NCI-H526 (cell line): ENCODE results near the gene UBXN11.

Experiments used
- DNase-seq, 2 experiments: peaks; one replicate each; lab custom pipeline; 2025; lab: John Stamatoyannopoulos, UW

UBXN11 gene

DNA sequence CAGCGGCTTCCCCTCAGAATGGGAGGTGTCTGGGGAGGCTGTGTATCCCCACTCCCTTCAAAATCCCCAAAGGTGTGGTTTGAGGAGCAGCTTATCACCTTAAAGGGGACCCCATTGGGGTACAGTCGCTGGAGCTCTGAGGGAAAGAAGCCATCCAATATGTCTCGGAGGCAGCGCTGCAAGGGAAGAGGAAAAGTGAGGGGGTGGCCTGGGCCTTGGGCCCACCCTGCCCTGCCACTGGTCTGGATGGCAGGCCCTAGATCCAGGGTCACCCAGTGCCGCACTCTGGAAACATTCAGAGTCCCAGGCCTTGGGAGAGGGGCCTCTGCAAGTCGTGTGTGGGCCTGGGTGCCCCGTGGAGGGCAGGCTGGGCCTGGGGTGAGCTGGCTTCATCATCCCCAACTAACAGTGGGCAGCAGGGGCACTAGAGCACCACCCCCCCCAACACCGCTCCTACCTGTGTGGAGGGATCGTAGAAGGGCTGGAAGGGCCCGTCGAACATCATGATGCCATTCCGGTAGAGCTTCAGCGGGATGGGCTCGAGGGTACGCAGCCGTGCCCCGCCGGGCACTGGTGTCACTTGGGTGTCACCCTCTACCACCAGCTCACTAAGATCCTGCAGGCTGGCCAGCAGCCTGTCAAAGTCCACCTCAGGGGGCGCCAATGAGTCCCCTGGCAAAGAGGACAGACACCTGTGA, 20.9 kb downstream of the UBXN11 start:
- DNase-seq = peak in 1 of 2 experiments; percentile 52

DNA sequence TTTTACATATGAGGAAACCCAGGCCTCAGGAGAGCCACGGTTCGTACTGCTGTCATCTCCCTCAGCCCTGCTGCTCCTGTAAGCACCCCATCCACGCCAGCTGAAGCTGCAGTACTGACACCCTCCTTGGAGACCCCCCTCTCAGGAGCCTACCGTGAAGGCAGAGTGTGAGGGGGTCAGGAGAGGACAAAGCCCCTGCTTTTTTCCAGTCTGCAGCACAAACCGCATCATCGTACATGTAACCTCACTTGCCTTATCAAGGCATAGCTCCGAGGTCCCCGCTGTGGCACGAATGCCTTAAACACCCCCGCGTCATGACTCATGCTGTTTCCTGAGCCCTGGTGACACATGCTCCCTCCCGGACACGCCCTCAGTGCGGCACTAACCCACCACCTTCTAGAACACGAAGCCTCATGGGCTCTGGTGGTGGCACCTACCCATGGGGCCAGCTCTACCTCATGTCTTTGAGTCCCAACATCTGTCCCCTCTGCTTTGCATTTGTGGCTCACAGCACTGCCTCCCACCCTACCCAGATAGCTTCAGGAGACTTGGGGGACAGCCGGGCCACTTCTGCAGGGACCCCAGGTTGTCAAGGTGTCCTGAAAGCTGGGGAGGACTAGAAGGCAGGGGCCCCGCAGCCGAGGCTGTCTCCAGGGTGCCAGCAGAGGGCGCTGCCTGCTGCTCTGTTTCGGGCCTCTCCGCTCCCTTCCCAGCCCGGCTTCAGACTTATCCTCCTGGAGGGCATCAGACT, 21.7 kb downstream of the UBXN11 start:
- peak in 1 of 2 experiments; percentile 72 for DNase-seq

DNA sequence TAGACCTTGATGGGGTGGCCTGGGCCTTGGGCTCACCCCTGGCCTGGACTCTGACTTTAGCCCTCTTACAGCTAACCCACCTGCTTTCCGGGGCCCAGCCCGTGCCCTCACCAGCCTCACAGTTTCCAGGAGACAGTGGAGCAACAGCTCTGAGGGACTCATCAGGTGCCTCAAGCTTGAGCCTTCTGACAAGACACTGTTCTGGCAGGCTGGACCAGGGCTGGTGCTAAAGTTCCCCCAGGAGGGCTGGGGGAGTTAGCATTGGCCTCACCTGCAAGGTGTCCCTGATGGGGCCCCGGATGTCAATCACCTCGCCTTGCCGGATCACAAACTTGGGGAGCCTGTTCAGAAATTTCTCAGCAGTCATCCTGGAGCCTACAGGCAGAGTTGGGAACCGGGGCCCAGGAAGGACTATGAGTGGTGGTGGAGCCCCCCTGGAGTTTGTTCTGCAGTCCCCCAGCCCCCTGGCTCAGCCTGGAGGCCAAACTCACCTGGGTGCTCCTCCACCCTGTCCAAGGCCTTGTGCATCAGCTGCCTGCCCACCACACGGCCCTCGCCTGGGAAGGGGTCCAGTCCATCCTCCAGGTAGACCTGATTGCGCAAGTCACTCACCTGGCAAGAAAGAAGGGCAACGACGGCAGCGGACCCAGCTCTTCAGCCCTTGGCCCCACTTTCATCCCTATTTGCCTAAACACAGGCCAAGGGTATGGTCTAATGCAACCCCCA, 22.4 kb downstream of the UBXN11 start:
- DNase-seq = no peak

DNA sequence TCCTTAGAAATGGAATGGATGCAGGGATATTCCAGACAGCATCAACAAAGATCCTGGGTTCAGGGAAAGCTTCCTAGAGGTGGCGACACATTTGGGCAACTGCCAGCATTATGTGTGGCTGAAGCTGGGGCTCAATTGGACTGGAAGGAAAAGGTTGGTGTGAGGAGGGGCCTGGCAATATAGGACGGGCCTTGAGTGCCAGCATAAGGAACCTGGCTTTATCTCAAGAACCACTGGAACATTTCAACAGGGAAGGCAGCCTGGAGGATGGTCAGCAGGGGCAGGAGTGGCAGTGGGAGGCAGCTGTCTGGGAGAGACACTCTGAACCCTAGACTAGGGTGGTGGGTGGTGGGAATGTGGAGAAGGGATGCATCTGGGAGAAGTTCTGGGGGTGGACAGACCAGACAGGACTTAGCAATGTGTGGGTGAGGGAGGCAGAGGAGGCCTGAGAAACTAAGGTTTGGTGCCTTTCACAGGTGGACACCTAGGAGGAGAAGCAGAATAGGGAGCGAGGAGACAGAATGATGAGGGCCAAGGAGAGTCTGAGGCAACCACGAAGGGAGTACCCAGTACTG, 23.1 kb downstream of the UBXN11 start:
- DNase-seq = no peak

GRCh38 chr1:26282401-26282918, 24.0 kb downstream of the UBXN11 start:
- no peak for DNase-seq

GRCh38 chr1:26281971-26282370, 24.5 kb downstream of the UBXN11 start:
- no peak for DNase-seq

DNA sequence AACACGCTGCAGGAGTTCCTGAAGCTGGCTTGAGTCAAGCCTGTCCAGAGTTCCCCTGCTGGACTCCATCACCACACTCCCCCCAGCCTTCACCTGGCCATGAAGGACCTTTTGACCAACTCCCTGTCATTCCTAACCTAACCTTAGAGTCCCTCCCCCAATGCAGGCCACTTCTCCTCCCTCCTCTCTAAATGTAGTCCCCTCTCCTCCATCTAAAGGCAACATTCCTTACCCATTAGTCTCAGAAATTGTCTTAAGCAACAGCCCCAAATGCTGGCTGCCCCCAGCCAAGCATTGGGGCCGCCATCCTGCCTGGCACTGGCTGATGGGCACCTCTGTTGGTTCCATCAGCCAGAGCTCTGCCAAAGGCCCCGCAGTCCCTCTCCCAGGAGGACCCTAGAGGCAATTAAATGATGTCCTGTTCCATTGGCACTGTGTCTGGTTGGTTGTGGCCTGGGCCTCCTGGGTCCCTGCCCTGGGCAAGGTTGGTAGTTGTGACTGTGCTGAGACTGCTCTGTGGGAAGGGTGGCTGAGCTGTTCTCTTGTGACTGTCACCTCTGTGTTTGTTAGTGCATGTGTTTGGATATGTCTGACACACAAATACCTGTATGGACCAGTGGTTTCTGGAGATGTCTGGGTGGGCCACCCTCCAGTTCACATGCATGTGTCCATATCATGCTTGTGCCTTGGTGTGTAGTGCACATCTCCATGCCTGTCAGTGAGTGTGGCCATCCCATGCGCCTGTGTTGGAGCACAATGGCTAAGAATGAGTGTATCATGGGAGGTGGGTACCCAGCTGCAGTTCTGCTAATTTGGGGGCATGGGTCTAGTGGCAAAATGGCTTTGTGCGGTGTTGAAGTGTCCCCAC, 25.1 kb downstream of the UBXN11 start:
- no peak for DNase-seq

DNA sequence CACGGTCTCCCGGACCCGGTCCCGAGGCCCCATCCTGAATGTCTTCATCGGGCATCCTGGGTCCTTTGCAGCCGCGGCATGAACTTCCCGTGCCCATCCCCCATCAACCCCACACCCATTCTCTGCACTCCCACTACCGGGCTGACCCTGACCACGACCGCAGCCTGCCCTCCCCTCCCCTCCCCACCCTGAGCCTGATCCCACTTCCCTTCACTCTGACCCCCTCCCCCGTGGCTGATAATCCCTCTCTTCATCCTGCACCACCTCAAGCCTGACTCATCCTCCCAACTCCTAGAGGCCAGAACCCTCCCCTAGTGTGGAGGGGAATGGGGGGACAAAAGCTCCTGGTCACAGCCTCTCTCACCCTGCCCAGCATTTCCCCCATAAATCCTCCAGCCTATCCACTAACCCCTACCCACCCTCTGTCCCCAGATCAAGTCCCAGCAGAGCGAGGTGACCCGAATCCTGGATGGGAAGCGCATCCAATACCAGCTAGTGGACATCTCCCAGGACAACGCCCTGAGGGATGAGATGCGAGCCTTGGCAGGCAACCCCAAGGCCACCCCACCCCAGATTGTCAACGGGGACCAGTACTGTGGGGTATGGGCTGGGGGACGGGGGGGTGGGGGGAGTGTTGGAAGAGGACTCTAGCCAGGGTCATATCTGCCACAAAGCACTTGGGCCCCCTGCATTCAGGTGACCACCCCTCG, 25.9 kb downstream of the UBXN11 start:
- no peak for DNase-seq

DNA sequence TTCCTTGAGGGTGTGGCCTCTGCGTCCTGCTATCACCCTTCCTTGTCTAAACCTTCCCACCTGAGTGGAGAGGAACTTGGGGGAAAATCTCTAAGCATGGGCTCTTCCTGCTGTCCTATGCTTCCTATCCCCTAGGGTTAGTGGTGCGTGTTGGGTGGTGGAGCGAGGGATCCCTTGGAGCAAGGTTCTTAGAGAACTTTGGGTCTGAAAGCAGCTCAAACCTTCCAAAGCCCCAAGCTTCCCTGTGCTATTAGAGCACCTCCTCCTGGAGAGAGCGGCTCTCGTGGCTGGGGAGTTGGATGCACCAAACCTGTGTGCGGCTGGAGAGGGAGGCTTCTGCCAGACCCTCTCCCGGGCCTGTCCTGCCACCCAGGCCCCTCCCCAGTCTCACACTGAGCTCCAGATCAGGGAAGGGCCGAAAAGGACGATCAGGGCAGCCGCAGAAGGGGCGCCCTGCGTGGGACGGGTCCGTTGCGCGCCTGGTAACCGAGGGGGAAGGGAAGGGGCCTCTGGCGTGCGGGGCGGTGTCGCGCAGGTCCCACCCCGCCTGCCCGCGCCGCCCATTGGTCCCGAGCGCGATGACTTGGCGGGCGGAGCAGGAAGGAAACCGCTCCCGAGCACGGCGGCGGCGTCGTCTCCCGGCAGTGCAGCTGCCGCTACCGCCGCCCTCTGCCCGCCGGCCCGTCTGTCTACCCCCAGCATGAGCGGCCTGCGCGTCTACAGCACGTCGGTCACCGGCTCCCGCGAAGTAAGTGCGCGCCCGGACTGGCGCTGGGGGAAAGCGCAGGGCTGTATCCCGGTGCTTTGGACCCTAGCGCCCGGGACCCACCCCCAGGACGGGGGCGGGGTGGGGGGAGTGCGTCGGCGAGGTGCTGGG, 26.7 kb downstream of the UBXN11 start, which contains the start of gene SH3BGRL3:
Gene SH3BGRL3 (plus strand): TSS at position 631 of the 877 bp plus-strand sequence. CDS start 70 bp downstream, at position 701.
- peak; percentile 56 to 90 for DNase-seq

DNA sequence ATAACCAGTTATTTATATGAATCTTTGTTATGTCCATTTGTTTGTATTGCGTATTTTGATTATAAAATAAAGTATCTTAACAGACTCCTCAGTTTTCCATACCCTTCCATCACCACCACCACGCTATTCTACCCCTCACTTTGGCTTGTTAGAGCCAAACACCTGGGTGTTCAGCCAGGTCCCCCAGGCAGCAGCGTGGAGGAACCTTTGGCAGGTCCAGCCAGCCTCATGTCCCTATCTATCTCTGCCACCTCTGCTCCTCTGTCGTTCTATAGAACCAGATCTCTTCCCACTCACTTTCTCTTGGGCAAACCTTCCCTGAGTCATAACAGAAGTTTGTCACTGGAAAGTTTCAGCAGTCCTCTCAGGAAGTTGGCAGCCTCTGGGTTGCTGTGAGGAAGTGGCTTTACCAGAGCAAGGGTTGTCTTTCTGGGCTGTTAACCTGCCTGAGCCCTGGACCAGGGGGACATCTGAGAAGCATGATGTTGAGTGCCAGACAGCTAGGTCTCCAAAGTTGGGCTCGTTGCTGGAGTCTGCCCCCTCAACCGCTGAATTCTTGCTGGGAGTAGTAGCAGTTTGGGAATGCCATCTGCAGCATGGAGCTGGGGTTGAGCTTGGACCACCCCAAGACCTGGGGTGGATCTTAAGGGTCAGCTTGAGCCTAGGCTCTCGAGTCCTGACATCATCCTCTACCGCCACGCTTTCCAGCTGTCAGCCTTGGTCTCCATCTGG, 27.5 kb downstream of the UBXN11 start:
- no peak for DNase-seq

DNA sequence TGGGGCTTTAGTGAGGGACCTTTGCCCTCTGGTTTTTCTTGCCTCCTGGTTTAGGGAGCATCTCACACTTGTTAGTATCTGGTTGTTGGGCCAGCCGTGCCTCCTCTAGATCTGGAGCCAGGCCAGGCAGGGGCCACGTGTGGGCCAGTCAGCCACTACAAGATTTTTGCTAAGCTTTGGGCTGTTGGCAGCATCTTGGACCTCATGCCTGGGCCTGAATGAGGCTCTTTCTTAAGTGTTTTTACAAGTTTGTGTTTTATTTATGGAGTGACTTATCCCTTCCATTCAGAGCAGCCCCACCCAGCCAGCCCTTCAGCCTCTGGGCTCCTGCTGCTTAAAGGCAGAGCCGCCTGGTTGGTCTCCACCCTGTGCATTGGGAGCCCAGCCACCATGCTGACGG, 28.1 kb downstream of the UBXN11 start:
- DNase-seq = no peak

DNA sequence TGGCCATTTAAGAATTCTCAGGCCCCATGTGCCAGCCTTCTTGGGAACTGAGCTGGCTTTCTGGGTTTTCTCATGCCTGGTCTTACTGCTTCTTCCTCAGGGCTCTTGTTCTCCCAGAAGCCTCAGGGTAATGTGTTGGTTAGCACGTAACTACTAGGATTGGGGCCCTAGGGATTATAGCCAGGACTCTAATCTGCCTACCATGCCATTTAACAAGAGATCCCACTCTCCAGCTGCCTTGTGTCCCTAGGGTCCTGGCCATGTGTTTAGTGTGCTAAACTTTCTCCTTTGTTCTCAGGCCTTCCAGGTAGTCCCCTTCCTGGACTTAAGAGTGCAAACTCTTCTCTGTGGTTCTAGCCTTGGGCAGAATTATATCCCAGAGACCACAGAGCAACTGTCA, 28.7 kb downstream of the UBXN11 start:
- no peak for DNase-seq

GRCh38 chr1:26277261-26277661, 29.2 kb downstream of the UBXN11 start:
- DNase-seq = no peak

DNA sequence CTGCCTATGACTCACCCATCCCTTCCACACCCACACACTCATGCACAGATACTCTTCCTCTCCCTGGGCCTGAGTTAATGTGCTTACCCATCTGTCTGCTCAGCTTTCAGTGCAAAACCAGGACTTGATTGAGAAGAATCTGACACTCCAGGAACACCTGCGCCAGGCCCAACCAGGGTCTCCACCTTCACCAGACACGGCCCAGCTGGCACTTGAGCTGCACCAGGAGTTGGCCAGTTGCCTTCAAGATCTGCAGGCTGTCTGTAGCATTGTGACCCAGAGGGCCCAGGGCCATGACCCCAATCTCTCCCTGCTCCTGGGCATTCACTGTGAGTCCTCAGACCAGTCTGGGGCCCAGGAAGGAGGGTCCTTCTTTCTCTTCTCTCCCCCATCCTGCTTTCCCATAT, 30.0 kb downstream of the UBXN11 start:
- DNase-seq = no peak

DNA sequence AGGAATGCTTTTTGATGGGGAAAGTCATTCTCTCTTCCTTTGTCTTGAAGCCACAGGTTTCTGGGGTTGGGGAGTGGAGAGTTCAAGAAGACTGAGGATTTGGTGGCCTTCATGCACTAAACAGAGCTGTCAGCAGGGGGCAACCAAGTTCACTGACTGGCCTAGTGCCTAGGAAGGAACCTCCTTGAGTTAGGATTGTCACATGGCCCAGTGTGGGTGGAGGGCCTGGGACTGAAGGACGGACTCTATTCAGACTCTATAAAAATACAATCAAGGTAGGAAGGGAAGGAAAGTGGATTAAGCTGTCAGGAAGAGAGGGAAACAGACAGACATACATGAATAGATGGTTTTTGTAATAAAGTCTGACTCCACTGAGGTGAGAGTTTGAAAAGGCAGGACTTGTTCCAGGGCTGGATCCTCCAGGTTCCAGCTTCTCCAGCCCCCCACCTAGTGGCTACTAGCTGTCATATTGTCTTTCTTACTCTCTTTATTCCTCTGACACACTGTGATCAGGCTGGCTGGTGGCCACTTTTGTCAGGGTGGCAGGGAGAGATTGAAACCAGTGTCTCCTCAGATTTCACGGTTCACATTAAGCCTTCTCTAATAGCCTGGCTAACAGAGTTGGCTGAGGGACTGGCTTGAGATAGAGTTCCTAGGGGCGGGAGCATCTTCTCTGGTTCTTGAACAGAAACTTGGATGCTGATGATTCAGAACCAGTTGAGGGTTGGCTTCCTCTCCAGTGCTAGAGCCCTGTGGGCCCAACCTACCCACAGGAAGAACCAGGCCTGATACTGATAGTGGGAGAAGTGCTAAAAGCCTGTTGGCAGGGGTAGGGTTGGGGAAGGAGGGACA, 30.6 kb downstream of the UBXN11 start:
- DNase-seq = peak; percentile 57 to 88

DNA sequence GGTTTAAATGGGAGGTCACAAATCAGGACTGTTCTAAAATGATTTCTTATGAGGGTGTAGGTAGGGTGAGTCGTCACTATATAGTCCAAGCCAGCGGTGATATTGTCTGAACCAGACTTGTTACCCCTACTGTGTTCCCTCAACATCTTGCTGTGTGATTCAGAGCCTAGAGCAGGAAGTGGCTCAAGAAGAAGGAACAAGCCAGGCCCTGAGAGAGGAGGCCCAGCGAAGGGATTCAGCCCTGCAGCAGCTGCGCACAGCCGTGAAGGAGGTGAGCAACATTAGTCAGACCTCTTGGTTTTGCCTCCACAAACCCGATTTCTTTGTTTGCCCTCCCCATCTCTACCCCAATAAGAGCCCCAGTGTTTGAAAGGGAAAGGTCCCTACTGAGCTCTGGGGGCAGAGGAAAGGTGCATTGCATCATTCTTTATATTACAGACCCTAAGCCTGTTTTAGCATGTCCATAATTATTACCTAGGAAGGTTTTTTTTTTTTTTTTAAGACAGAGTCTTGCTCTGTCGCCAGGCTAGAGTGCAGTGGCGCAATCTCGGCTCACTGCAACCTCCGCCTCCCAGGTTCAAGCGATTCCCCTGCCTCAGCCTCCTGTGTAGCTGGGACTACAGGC, 31.5 kb downstream of the UBXN11 start:
- DNase-seq = no peak

DNA sequence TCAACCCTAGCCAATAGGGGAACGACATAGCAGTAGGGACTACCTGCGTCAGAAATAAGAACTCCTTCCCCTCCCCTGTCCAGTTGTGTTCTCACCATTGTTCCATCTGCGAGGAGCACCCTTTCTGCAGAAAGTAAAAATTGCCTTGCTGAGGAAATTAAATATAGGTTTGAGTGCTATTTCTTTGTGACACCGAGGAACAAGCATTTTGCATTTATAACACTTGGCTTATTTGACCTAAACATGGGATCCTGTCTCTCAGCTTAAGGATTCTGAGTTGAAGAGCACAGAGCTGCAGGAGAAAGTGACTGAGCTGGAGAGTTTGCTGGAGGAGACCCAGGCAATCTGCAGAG, 37.3 kb downstream of the UBXN11 start:
- no peak for DNase-seq
